Activated T-cell treated with anti-CD3 and anti-CD28 coated beads for 24 hours (primary cell): ENCODE measurements around the gene BCL11A.
"Not testable (repeated sequence)": the region's sequence is repeated elsewhere in the genome, so short reads cannot be mapped to it uniquely, and the experiment has no call there.

Experiments used
- DNase-seq: peaks from one replicate; pipeline ENCODE4 v3.0.0-alpha.2; 2020; ENCODE audit warnings: low read depth

BCL11A gene

DNA sequence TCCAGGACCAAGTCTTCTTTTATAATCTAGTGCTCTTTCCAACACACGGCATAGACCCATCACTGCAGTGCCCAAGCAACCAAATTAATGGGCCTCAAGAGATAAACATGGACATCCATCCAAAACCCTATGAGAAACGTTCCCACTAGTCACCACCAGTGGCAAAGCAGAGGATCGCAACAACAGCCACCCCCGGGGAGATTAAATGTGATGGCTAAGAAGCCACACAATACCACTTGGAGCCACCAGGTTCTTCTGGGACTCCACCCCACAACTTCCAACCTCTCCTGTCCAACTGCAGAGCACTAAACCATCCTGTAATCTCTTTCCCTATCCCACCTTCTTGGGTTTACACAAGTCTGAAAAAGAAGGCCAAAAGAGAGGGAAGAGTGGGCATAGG is 123.8 kb downstream of the BCL11A start:
- DNase-seq, result no peak

DNA sequence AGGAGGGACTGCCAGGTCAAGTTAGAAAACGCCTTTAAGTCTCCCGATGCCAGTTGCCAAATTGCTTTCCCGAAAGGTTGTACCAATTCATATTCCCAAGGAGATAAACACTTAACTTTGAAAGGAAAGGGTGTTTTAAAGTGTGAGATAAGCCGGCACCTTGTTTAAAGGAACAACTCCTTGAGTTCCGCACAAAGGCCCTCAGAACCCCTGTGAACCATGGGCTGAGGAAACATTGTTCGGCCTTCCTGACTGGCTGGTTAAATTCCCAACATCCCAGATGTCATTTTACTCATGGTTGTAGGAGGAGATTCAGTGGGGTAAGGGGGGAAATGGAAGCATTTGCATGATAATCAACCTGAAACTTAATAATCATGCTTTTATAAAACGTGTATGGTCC is 126.6 kb downstream of the BCL11A start:
- DNase-seq, result no peak

DNA sequence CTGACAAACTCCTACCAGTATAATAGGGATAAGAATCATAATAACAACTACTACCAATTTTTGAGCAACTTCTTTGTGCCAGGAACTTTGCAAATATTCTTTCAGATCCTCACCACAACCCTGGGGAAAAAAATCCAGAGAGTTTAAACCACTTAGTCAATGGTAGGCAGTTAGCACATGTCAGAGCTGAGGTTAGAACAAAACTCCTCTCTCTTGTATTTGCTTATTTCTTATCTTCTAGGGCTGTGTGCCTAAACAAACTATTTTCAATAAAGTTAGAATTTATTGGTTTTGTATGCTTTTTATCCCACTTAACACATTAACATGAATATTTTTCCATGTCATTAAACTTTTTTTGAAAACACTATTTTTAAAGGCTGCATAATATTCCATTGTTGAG is 127.1 kb downstream of the BCL11A start:
- no peak for DNase-seq

DNA sequence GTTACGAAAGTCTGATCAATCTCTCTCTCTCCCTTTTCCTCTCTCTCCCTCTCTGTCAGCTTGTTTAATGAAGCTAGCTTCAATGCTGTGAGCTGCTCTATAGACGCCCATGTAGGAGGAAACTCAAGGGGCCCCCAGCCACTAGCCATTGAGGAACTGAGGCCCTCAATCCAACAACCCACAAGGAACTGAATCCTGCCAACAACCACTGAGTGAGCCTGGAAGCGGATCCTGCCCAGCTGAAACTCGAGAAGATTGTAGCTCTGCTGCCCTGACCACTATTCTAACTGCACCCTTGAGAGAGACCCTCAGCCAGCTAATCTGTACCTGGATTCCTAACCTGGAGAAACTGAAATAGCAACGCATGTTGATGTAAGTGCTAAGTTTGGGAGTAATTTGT is 129.2 kb downstream of the BCL11A start:
- no peak for DNase-seq

DNA sequence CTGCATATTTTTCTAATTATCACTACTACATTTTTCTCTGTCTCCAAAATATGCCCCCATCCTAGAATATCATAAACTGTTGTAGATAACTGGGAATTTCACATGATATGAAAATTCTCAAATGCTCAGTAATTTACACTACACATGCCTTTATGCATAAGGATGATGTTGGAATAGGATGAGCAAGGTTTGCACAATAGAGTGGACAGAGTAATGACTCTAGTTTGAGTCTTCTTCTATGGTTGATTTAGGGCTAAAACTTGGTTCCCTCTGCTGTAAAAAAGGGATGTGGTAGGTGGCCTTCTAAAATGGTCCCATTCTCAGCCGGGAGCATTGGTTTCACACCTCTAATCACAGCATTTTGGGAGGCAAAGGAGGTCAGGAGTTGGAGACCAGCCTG is 129.9 kb downstream of the BCL11A start:
- no peak for DNase-seq

GRCh38 chr2:60422826-60423483 is 130.5 kb downstream of the BCL11A start:
- DNase-seq, result no peak

DNA sequence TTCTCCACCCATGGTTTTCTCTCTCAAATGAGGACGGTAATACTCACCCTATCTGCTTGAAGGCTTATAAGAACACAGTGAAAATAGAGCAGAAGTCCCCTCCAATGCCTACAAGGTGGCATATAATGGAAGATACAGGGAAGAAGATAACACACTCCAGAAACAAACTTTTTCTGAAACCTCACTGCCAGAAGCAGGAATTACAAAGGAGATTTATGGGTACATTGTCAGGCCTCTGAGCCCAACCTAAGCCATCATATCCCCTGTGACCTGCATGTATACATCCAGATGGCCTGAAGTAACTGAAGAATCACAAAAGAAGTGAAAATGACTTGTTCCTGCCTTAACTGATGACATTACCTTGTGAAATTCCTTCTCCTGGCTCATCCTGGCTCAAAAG is 136.2 kb downstream of the BCL11A start:
- not testable (repeated sequence) for DNase-seq

DNA sequence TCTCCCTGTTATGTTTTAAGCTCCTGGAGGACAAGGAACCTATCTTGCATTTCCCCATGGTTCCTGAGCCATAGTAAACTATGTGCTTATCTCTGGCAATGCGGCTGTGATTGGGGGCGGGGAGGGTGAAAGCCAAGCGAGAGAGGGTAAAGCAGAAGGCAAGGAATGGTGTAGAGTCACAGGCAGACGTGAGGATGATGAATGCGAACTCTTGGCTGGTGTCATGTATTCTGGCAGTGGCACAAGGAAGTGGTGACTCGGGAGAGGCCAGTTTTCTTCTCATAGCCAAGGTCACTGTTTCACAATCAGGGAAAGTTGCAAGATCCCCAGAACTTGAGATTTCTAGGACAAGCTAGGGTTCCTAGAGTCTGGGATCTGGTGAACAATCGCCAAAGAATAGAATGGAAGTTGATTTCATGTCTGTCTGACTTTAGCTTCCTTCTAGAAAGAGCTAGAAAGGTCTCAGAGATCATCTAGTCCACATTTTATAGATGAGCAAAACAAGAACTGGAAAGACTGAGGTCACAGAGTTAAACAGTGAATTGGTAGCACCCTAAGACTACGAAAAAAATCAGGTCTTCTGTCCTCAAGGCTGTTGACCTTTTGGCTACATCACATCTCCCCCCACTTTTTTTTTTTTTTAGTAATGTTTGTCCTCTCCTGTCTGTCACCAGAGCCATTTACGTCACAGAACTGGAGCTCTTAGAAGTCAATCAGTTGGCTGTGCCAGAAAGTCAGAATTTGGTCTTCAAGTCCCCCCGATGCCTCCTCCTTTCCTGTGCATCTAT is 137.0 kb downstream of the BCL11A start:
- no peak for DNase-seq

DNA sequence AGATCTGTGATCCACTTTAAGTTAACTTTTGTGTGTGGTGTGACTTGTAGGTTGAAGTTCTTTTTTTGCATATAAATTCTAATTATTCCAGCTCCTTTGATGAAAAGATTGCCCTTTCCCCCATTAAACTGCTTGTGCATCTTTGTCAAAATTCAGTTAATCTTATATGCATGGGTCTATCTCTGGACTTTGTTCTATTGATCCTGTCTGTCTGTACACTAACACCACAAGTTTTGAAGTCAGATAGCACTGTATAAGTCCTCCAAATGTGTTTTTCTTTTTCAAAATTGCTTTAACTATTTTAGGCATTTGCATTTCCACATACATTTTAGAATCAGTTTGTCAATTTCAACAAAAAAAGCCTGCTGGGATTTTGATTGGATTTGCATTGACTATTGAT is 137.6 kb downstream of the BCL11A start:
- no peak for DNase-seq

DNA sequence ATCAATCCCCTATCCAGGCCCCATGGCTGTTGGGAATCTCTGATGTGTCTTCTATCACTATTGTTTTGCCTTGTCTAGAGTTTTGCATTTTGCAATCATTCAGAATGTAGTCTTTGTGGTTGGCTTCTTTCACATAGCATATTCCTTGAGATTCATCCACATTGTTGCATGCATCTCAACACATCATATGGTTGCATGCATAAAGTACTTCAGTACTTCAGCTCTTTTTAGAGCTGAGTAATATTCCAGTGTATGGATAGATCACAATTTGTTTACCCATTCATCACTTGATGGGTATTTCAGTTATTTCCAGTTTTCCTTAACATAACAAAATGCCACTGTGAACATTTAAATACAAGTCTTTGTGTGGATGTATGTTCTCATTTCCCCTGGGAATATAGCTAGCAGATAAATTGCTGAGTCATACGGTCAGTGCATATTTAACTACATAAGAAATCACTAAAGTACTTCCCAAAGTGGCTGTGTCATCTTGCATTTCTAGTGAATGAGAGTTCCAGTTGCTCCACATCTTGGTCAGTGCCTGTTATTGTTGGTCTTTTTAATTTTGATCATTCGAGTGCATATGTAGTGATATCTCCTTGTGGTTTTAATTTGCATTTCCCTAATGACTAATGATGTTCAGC is 138.8 kb downstream of the BCL11A start:
- DNase-seq, result no peak

GRCh38 chr2:60413814-60414168 is 139.7 kb downstream of the BCL11A start:
- DNase-seq, result no peak

- DNase-seq, result no peak
These were observed 140.2 kb downstream of the BCL11A start for GRCh38 chr2:60413069-60413813.

GRCh38 chr2:60412620-60413019 is 140.8 kb downstream of the BCL11A start:
- no peak for DNase-seq

DNA sequence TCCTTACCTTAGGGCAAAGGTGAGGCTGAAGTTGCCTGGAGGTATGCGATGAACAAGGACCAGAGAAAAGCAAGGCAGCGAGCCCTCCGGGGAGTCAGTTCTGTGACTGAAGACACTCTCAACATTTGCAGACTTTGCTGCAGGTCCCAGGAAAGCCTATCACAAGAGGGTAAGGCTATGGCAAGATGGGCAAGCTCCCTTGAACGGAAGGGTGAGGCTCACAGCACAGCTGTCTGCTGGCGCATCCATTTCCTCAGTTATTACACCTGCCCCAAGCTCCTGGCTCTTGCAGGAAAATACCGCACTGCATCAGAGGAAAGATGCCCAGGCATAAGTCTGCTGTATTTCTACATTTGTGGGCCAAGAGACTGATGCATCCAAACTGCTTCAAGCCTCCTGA is 141.4 kb downstream of the BCL11A start:
- no peak for DNase-seq

DNA sequence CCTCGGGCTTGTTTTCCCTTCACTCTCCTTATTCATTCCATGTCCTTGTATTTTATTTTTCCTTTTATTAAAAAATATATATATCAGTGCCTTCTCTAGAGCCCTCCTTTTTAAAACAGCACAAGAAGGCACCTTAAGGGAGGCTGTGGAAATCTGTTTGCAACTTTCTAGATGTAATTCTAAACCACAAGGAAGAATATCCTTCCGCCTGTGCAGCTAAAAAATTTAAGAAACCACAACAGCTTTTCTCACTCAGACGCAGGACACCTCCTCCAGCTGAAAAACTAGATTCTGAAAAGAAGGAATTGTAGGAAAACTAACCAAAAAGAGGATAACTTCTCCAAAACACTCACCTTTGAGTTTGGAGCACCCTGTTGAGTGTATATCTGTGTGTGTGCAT is 142.2 kb downstream of the BCL11A start:
- DNase-seq, result no peak

DNA sequence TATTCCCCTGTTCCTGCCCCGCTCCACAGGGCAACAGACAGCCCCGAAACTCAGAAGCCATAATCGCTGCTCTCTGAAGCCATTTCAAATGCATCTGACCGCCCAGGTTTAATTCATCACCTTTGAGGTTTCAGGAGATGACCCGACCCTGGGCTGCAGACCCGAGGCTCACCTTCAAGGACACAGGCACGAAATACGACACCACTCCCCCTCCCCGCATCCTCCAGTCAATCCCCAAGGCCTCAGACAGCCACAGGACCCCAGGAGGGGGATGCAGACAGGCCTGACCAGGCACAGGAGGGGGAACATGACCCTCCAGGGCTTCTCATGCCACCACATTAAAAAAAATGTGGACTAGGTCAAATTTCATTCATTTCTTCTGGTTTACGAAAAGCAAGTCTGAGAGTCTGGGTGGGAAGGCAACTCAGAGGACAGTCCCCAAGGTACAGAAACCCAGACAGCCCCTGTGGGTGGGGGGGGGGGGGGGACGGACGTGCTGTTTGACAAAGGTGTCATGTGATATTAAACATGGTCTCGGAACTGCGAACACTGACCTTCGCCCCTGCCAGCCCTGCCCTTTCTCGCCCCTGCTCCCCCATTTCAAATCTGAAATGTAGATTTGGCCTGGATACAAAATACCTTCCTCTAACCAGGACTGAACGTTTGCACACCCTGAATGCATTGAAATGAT is 142.9 kb downstream of the BCL11A start:
- no peak for DNase-seq

DNA sequence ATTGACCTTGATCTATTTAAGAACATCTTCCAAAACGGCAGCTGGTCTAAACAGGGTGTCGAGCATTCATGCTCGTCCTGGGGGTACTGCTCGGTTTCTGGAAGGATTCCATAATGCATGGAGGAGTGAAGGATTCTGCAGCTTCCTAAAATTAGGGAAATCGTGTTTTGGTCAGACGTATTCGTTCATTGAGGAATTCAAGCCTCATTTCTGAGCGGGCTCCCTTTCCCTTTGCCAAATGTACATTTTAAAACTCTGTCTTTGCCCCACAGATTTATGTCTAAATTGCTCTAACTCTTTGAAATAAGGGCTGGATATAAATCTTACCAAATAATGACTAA is 144.0 kb downstream of the BCL11A start:
- DNase-seq, result no peak

- DNase-seq, result no peak
These were observed 144.5 kb downstream of the BCL11A start for GRCh38 chr2:60408811-60409530.

GRCh38 chr2:60408207-60408606 is 145.2 kb downstream of the BCL11A start:
- DNase-seq, result no peak

GRCh38 chr2:60407398-60407797 is 146.1 kb downstream of the BCL11A start:
- DNase-seq, result no peak

- no peak for DNase-seq
These were observed 147.3 kb downstream of the BCL11A start for GRCh38 chr2:60406192-60406591.
